ENCODE data around the gene RPS21.

Gene RPS21

DNA sequence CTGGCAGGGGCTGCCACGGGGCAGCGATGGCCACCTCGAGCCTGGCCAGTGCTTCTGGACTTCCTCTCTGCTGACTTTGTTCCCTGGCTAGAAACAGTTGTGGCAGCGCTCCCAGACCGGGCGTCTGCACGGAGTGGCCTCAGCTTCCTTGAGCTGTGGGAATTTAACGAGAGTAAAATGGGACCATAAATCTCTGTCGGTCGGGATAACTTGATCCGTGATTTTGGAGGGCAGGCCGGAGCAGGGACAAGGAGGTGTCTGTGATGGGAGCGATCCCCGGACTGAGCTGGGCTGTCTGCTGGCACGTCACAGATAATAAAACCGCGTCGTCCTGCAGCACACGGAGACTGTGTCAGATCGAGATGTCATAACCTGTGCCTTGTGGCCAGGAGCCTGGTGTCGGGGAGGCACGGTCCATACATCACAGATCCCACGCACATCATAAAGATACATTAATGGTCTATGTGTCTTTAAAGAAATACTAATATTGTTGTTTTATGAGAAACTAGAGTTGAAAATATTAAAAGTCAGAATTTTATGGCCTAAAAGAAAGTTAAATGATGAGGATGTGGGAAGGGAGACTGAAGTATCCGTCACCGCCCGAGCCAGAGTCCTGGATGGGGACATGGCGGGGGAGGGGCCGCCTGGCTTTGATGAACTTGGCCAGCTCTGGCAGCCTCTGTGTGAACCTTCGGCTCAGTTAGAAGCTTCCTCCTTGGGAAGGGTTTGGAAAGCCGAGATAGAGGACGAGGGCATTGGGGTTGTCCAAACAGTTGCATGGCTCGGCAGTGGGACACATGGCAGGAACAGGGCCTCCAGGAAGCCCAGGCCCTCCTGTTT lies 47.0 kb downstream of the RPS21 start:
- H3K4me3 ChIP-seq (ENCODE audit: insufficient read depth in 1 of 2, low read depth in 1 of 2, low read length in 2 of 2): no peak overlapping the region
- no peak overlapping the region for H3K4me2 ChIP-seq (ENCODE audit: low read length, poor library complexity, severe bottlenecking)
- no peak overlapping the region for H3K23ac ChIP-seq (ENCODE audit: low read length in 2 of 2)
- H3K14ac ChIP-seq (ENCODE audit: low read length in 2 of 2): no peak overlapping the region
- no peaks in the 10 kb centered on the region for H3K79me1 ChIP-seq (replicated peaks; ENCODE audit: low read length, poor library complexity, severe bottlenecking)
- peaks cover 4% of the 10 kb centered on the region for H3K9me3 ChIP-seq (ENCODE audit: control insufficient read depth, low read length)
- H2BK120ac ChIP-seq (ENCODE audit: low read depth, low read length): no peak overlapping the region
- H4K91ac ChIP-seq (ENCODE audit: low read length): no peak overlapping the region
- no peak overlapping the region for H2AFZ ChIP-seq (ENCODE audit: low read depth, low read length)
- H3K27me3 ChIP-seq (ENCODE audit: control insufficient read depth in 1 of 2, insufficient read depth in 1 of 2, low read length in 2 of 2): peaks cover 68 to 94% of the 10 kb centered on the region in 2 experiments
- no peak overlapping the region for H3K9ac ChIP-seq (ENCODE audit: low read length)
- H2BK15ac ChIP-seq (ENCODE audit: low read depth, poor library complexity, severe bottlenecking): no peak overlapping the region
- no peak overlapping the region for H2BK12ac ChIP-seq (ENCODE audit: low read length in 2 of 2)
- H2BK5ac ChIP-seq (ENCODE audit: low read depth, low read length, poor library complexity, severe bottlenecking): no peak overlapping the region
- WGBS: 66% methylated on average over 31 of the region's 32 CpGs
- DNase-seq: no peak
- no peaks in the 10 kb centered on the region for H3K4me1 ChIP-seq (ENCODE audit: control insufficient read depth, insufficient read depth, low read depth, low read length)
- no peaks in the 10 kb centered on the region for H3K36me3 ChIP-seq (ENCODE audit: control insufficient read depth in 1 of 2, insufficient read depth in 2 of 2, low read depth in 1 of 2, low read length in 2 of 2)
- H3K4ac ChIP-seq (ENCODE audit: low read depth in 1 of 2, low read length in 2 of 2): no peak overlapping the region
- H3K27ac ChIP-seq (ENCODE audit: low read length, poor library complexity, severe bottlenecking): no peak overlapping the region
- H4K8ac ChIP-seq (ENCODE audit: low read length): no peak overlapping the region
- no peak overlapping the region for H3K18ac ChIP-seq (ENCODE audit: low read depth in 1 of 2, low read length in 2 of 2)
- H2AK5ac ChIP-seq (ENCODE audit: low read length, severe bottlenecking): no peak overlapping the region

DNA sequence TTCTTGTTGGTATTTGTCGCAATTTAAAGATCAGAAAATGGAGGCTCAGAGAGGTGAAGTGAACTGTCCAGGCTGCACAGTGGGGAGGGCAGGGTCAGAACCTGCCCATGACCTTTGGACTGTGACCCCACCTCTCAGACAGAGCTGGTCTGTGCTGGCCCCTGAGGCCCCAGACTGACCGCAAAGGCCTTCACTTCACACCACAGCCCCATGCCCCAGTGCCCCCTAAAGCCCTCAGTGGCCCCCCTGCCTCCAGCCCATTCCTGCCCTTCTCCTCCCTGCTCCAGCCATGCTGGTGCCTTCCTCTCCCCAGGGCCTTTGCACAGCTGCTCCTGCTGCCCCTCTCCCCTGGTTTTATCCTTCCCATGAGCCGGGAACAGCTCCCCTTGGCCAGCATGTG lies 49.8 kb downstream of the RPS21 start:
- Histone ChIP-seq H3K4me3 (ENCODE audit: insufficient read depth in 1 of 2, low read depth in 1 of 2, low read length in 2 of 2) (no peak overlapping the region), H4K91ac (ENCODE audit: low read length) (no peak overlapping the region), H2AFZ (ENCODE audit: low read depth, low read length) (no peak overlapping the region), H2BK15ac (ENCODE audit: low read depth, poor library complexity, severe bottlenecking) (no peak overlapping the region), H3K14ac (ENCODE audit: low read length in 2 of 2) (no peak overlapping the region), H4K8ac (ENCODE audit: low read length) (no peak overlapping the region), H2BK120ac (ENCODE audit: low read depth, low read length) (no peak overlapping the region), H2AK5ac (ENCODE audit: low read length, severe bottlenecking) (no peak overlapping the region), H3K18ac (ENCODE audit: low read depth in 1 of 2, low read length in 2 of 2) (no peak overlapping the region), H3K4me2 (ENCODE audit: low read length, poor library complexity, severe bottlenecking) (no peak overlapping the region), H3K4me1 (ENCODE audit: control insufficient read depth, insufficient read depth, low read depth, low read length) (no peaks in the 10 kb centered on the region), H3K79me1 (replicated peaks; ENCODE audit: low read length, poor library complexity, severe bottlenecking) (no peaks in the 10 kb centered on the region), H3K36me3 (ENCODE audit: control insufficient read depth in 1 of 2, insufficient read depth in 2 of 2, low read depth in 1 of 2, low read length in 2 of 2) (no peaks in the 10 kb centered on the region), H3K9ac (ENCODE audit: low read length) (no peak overlapping the region), H3K27me3 (ENCODE audit: control insufficient read depth in 1 of 2, insufficient read depth in 1 of 2, low read length in 2 of 2) (peaks cover 67 to 95% of the 10 kb centered on the region in 2 experiments), H2BK5ac (ENCODE audit: low read depth, low read length, poor library complexity, severe bottlenecking) (no peak overlapping the region), H3K23ac (ENCODE audit: low read length in 2 of 2) (no peak overlapping the region), H3K27ac (ENCODE audit: low read length, poor library complexity, severe bottlenecking) (no peak overlapping the region), H3K9me3 (ENCODE audit: control insufficient read depth, low read length) (peaks cover 4% of the 10 kb centered on the region), H2BK12ac (ENCODE audit: low read length in 2 of 2) (no peak overlapping the region), H3K4ac (ENCODE audit: low read depth in 1 of 2, low read length in 2 of 2) (no peak overlapping the region)
- DNase-seq: no peak
- 89% methylated on average over 3 of the region's 3 CpGs for WGBS

DNA sequence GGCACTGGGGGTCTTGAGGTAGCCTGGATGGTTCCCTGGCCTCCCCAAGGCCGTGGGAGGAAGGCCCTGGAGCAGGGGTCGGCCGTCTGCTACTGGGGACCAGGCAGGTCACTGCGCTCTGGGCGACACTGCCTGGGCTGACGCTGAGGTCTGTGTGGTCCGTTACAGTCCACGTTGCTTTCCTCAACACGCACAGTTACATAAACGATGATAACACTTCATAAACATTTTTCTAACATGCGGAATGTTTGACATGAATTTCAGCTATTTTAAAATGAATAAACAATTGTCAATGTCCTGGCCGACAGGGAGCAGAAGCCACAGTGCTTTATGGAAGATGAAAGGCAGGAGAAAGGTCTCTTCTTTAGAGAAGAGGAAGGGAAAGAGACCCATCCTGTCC lies 50.6 kb downstream of the RPS21 start:
- WGBS: 75% methylated on average over 12 of the region's 12 CpGs
- no peak overlapping the region for H2BK15ac ChIP-seq (ENCODE audit: low read depth, poor library complexity, severe bottlenecking)
- H3K23ac ChIP-seq (ENCODE audit: low read length in 2 of 2): no peak overlapping the region
- H3K79me1 ChIP-seq (replicated peaks; ENCODE audit: low read length, poor library complexity, severe bottlenecking): no peaks in the 10 kb centered on the region
- no peak overlapping the region for H3K9ac ChIP-seq (ENCODE audit: low read length)
- no peak overlapping the region for H3K14ac ChIP-seq (ENCODE audit: low read length in 2 of 2)
- peaks cover 70 to 95% of the 10 kb centered on the region in 2 experiments for H3K27me3 ChIP-seq (ENCODE audit: control insufficient read depth in 1 of 2, insufficient read depth in 1 of 2, low read length in 2 of 2)
- H2AK5ac ChIP-seq (ENCODE audit: low read length, severe bottlenecking): no peak overlapping the region
- H3K4me1 ChIP-seq (ENCODE audit: control insufficient read depth, insufficient read depth, low read depth, low read length): no peaks in the 10 kb centered on the region
- no peak overlapping the region for H4K91ac ChIP-seq (ENCODE audit: low read length)
- no peak overlapping the region for H2AFZ ChIP-seq (ENCODE audit: low read depth, low read length)
- H3K4me3 ChIP-seq (ENCODE audit: insufficient read depth in 1 of 2, low read depth in 1 of 2, low read length in 2 of 2): no peak overlapping the region
- no peak overlapping the region for H2BK5ac ChIP-seq (ENCODE audit: low read depth, low read length, poor library complexity, severe bottlenecking)
- no peak overlapping the region for H2BK120ac ChIP-seq (ENCODE audit: low read depth, low read length)
- H3K27ac ChIP-seq (ENCODE audit: low read length, poor library complexity, severe bottlenecking): no peak overlapping the region
- H3K36me3 ChIP-seq (ENCODE audit: control insufficient read depth in 1 of 2, insufficient read depth in 2 of 2, low read depth in 1 of 2, low read length in 2 of 2): no peaks in the 10 kb centered on the region
- H3K9me3 ChIP-seq (ENCODE audit: control insufficient read depth, low read length): peaks cover 4% of the 10 kb centered on the region
- H3K18ac ChIP-seq (ENCODE audit: low read depth in 1 of 2, low read length in 2 of 2): no peak overlapping the region
- H3K4ac ChIP-seq (ENCODE audit: low read depth in 1 of 2, low read length in 2 of 2): no peak overlapping the region
- no peak overlapping the region for H4K8ac ChIP-seq (ENCODE audit: low read length)
- no peak overlapping the region for H3K4me2 ChIP-seq (ENCODE audit: low read length, poor library complexity, severe bottlenecking)
- DNase-seq: no peak
- no peak overlapping the region for H2BK12ac ChIP-seq (ENCODE audit: low read length in 2 of 2)

DNA sequence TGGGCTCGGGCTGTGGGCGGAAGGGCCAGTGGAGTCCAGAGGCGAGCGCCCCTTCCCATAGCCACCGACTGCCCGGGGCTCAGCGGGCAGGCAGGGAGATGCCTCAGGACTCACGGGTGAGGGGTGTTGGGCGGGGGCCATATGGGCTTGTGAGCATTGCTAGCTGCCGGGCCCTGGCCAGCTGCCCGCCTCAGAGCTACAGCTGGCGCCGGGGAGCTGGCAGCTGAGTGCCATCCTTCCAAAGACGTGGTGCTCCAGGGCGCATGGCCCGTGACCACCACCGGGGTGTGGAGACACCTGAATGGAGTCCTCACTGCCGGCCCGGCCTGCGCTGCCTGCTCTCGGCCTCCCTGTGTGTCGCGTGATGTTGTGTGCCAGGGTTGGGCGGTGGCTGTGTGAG lies 51.0 kb downstream of the RPS21 start:
- no peak overlapping the region for H2AK5ac ChIP-seq (ENCODE audit: low read length, severe bottlenecking)
- H4K8ac ChIP-seq (ENCODE audit: low read length): no peak overlapping the region
- 88% methylated on average over 24 of the region's 24 CpGs for WGBS
- H3K27ac ChIP-seq (ENCODE audit: low read length, poor library complexity, severe bottlenecking): no peak overlapping the region
- H4K91ac ChIP-seq (ENCODE audit: low read length): no peak overlapping the region
- H3K4ac ChIP-seq (ENCODE audit: low read depth in 1 of 2, low read length in 2 of 2): no peak overlapping the region
- no peak overlapping the region for H3K18ac ChIP-seq (ENCODE audit: low read depth in 1 of 2, low read length in 2 of 2)
- H2BK120ac ChIP-seq (ENCODE audit: low read depth, low read length): no peak overlapping the region
- peak overlapping the region in 1 of 2 experiments; percentile 6 for H3K14ac ChIP-seq (ENCODE audit: low read length in 2 of 2)
- no peaks in the 10 kb centered on the region for H3K36me3 ChIP-seq (ENCODE audit: control insufficient read depth in 1 of 2, insufficient read depth in 2 of 2, low read depth in 1 of 2, low read length in 2 of 2)
- no peak overlapping the region for H3K4me2 ChIP-seq (ENCODE audit: low read length, poor library complexity, severe bottlenecking)
- no peaks in the 10 kb centered on the region for H3K79me1 ChIP-seq (replicated peaks; ENCODE audit: low read length, poor library complexity, severe bottlenecking)
- H3K27me3 ChIP-seq (ENCODE audit: control insufficient read depth in 1 of 2, insufficient read depth in 1 of 2, low read length in 2 of 2): peaks cover 67 to 95% of the 10 kb centered on the region in 2 experiments
- no peaks in the 10 kb centered on the region for H3K4me1 ChIP-seq (ENCODE audit: control insufficient read depth, insufficient read depth, low read depth, low read length)
- H3K9me3 ChIP-seq (ENCODE audit: control insufficient read depth, low read length): peaks cover 4% of the 10 kb centered on the region
- H2BK5ac ChIP-seq (ENCODE audit: low read depth, low read length, poor library complexity, severe bottlenecking): no peak overlapping the region
- no peak overlapping the region for H2BK15ac ChIP-seq (ENCODE audit: low read depth, poor library complexity, severe bottlenecking)
- H3K23ac ChIP-seq (ENCODE audit: low read length in 2 of 2): no peak overlapping the region
- no peak overlapping the region for H3K9ac ChIP-seq (ENCODE audit: low read length)
- H3K4me3 ChIP-seq (ENCODE audit: insufficient read depth in 1 of 2, low read depth in 1 of 2, low read length in 2 of 2): no peak overlapping the region
- no peak overlapping the region for H2AFZ ChIP-seq (ENCODE audit: low read depth, low read length)
- no peak overlapping the region for H2BK12ac ChIP-seq (ENCODE audit: low read length in 2 of 2)
- DNase-seq: no peak

All from mesenchymal stem cell (in vitro differentiated cells and primary cell).